H1 (cell line): ENCODE measurements around the gene MMP17. TPM values are rescaled to one million over a fixed set of nuclear protein-coding genes. Genes with fewer than 3 reads are reported as not detected.

Experiments
- RBBP5 ChIP-seq: IDR thresholded peaks from 2 replicates; pipeline ENCODE4 v1.7.1; 2012; ENCODE audit warnings: low read depth, mild to moderate bottlenecking, inconsistent platforms, low read length, moderate library complexity, borderline replicate concordance
- SP4 ChIP-seq: IDR thresholded peaks from 2 replicates; pipeline ENCODE4 v1.6.1; 2012; ENCODE audit warnings: low read length, inconsistent platforms
- SUZ12 ChIP-seq: fragments of 200-600 bp; sonication (generic); IDR thresholded peaks from 2 replicates; pipeline ENCODE4 v1.6.1; 2012; ENCODE audit warnings: mild to moderate bottlenecking, inconsistent platforms, low read length, moderate library complexity, mixed read lengths
- YY1 ChIP-seq: IDR thresholded peaks from 2 replicates; pipeline ENCODE4 v1.6.1; 2011; ENCODE audit warnings: low read depth, mild to moderate bottlenecking, low read length
- polyA plus RNA-seq, 7 experiments: library from polyadenylated mRNA; depleted of rRNA in 3 of 7; stranded (reverse) in 5 of 7; unstranded in 2 of 7; fragments of >200 nt in 5 of 7; fragments of 200-250 nt in 2 of 7; gene quantifications; 1 replicate in 5 of 7; 2 replicates in 1 of 7; 4 replicates in 1 of 7; pipeline versions ENCODE4 v1.2.1 to v1.2.3, GENCODE V29; 2011 to 2013; ENCODE audit warnings: missing spikeins in 2 of 7, mixed read lengths in 2 of 7
- total RNA-seq: library from RNA; stranded (reverse); fragmentation: NEBNext Ultra II Directional; extraction: Animal tissue kit (Norgen Biotek cat#: 25700); gene quantifications from 2 replicates; pipeline ENCODE4 v1.2.1, GENCODE V29; 2021

Gene MMP17
- total and polyA plus RNA-seq, 2 of the 8 experiments (the other 6 are each of a cell fraction or from before 2014, with no cell fraction given): 41.3 to 53.8 TPM

- TF ChIP-seq SP4 (no peak), SUZ12 (no peak), YY1 (no peak), RBBP5 (no peak)
These were observed 37.1 kb downstream of the MMP17 start (continued) for GRCh38 chr12:131865180-131865875.
